ENCODE data around the gene VSTM2B.

DNA sequence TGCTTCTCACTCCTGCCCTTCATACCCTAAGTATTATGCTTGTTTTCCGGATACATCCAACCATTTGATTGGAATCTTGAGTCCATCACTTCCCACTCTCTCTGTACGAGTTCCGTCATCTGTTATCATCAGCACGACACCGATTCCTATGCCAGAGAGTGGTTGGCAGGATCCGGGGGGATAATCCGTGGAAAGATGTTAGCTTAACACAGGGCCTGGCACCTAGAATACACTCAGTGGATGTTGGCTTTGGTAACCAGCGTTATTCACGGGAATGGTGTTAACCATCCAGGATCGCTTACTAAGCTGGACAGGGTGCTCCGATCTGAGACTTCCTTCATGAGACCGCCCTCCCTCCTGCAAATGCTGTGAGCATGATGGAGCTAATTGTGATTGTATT is 12.4 kb downstream of the VSTM2B start:
- TF ChIP-seq, protein P1, sequence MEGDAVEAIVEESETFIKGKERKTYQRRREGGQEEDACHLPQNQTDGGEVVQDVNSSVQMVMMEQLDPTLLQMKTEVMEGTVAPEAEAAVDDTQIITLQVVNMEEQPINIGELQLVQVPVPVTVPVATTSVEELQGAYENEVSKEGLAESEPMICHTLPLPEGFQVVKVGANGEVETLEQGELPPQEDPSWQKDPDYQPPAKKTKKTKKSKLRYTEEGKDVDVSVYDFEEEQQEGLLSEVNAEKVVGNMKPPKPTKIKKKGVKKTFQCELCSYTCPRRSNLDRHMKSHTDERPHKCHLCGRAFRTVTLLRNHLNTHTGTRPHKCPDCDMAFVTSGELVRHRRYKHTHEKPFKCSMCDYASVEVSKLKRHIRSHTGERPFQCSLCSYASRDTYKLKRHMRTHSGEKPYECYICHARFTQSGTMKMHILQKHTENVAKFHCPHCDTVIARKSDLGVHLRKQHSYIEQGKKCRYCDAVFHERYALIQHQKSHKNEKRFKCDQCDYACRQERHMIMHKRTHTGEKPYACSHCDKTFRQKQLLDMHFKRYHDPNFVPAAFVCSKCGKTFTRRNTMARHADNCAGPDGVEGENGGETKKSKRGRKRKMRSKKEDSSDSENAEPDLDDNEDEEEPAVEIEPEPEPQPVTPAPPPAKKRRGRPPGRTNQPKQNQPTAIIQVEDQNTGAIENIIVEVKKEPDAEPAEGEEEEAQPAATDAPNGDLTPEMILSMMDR (IDR thresholded peaks at IDR 0.05), result no peak
- no peak for TF ChIP-seq POLR2A (IDR thresholded peaks at IDR 0.05)

Data from uterus (tissue), 2 donors.